VCaP (cell line): ENCODE results near the gene LCAT.

Experiments
- H3K27ac ChIP-seq: fragments of 450-650 bp; 2 replicates; pipeline ENCODE4 v1.5.1; 2017
- TF ChIP-seq, protein P1 (sequence below): fragments of 450-650 bp; conservative IDR thresholded peaks from 2 replicates; pipeline ENCODE4 v1.5.1; 2017; ENCODE audit warnings: mild to moderate bottlenecking, moderate library complexity

The LCAT gene

DNA sequence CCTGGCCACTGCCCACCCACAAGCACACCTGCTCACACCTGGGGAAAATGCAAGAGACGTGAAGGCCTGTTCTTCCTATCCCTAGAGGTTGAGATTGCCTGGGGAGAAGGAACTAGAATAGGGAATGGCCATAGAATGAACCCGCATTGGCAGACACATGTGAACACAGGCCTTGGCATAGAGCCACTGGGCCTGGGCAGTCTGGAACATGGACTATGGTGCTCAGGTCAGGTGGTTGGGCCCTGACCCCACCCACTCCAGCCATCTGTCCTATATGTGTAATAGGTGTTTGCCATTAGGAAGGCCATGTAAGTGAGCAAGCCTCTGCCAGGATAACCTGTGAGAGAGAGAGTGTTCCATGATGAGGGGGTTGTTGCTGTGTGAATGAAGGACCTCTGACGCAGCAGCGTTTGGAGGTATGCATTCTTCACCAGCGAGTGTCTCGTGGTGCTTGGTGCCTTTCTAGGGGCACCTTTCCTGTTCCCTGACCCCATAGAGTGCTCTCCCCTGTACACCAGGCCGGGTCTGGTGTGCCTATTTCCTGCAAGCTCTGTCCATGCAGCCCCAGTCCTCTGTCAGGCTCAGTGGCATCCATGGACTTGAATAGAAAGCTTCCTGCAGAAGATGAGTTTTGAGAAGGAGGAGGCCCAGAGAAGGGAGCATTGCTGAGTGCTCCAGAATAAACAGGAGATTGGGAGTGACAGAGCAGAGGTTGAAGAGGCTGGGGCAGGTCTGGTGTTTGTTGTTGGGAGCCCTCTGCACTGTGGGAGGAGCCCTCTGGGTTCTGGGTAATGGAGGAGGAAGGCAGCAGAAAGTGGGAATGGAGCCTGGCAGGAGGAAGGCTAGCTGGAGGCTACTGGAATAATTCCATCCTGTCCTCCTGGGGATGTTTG, 27.8 kb downstream of the LCAT start:
- peak overlapping the region; percentile 32 for H3K27ac ChIP-seq

DNA sequence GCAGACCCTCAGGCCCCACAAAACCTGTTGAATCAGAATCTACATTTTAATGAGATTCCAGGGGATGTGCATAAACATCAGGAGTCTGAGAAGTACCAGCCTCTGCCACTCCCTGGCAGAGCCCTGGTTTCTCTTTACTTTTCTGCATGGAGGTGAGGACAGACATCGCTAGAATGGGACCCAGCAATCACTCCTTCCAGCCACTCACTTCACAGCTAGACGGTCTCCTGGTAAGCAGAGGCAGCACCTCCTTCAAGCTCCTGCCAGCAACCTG, 28.5 kb downstream of the LCAT start:
- H3K27ac ChIP-seq: peak overlapping the region; percentile 32

More for the DNA sequence above, 27.8 kb downstream of the LCAT start:
- TF ChIP-seq, protein P1, sequence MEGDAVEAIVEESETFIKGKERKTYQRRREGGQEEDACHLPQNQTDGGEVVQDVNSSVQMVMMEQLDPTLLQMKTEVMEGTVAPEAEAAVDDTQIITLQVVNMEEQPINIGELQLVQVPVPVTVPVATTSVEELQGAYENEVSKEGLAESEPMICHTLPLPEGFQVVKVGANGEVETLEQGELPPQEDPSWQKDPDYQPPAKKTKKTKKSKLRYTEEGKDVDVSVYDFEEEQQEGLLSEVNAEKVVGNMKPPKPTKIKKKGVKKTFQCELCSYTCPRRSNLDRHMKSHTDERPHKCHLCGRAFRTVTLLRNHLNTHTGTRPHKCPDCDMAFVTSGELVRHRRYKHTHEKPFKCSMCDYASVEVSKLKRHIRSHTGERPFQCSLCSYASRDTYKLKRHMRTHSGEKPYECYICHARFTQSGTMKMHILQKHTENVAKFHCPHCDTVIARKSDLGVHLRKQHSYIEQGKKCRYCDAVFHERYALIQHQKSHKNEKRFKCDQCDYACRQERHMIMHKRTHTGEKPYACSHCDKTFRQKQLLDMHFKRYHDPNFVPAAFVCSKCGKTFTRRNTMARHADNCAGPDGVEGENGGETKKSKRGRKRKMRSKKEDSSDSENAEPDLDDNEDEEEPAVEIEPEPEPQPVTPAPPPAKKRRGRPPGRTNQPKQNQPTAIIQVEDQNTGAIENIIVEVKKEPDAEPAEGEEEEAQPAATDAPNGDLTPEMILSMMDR: no peak

DNA sequence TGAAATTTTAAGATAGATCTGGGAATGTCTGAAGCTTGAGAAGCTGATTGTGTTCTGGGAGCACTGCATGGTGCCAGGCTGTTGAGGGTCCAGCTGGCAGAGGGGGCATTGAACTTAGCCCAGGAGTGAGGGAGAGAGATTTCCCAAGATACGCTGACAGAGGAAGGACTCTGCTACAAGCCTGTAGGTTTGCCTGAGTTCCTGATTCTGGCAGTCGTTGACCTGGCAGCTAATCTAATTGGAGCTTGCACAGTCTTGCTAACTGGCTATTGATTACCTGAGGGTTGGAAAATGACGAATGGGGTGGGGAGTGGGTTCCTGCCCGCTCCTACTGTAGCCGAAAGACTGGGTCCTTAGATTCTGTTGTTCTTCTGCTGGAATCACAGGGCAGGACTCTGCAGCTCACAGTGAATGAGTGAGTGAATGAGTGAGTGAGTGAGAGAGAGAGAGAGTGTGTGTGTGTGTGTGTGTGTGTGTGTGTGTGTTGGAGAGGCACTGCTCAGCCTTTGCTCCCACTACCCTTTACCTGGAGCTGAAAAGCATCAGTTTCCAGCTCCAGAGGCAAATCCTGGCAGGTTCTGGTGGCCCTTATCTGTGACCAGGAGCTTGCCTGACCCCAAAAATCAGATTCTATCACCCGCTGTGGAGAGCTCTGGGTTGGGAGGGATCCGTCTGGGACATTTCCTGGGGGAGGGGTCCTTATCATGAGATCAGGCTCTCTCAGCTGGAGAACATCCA, 29.0 kb downstream of the LCAT start:
- H3K27ac ChIP-seq: peak overlapping the region; percentile 32
- TF ChIP-seq, protein P1: no peak

DNA sequence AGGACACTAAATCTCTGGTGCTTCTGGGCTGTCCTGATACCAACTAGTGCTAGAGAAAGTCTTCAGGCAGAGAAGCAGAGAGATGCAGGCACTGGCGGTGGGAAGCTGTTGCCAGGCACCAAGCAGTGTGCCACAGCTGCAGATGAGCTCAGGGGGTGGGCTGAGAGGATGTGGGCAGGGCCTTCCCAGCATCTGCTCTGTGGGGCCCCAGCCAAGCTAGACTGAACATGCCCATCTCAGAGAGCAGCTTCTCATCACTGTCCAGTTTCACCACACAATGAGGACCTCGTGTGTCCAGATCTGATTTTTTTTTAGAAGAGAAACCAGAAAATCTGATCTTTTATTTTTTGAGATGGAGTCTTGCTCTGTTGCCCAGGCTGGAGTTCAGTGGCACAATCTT, 33.8 kb downstream of the LCAT start:
- TF ChIP-seq, protein P1: no peak
- no peak overlapping the region for H3K27ac ChIP-seq

DNA sequence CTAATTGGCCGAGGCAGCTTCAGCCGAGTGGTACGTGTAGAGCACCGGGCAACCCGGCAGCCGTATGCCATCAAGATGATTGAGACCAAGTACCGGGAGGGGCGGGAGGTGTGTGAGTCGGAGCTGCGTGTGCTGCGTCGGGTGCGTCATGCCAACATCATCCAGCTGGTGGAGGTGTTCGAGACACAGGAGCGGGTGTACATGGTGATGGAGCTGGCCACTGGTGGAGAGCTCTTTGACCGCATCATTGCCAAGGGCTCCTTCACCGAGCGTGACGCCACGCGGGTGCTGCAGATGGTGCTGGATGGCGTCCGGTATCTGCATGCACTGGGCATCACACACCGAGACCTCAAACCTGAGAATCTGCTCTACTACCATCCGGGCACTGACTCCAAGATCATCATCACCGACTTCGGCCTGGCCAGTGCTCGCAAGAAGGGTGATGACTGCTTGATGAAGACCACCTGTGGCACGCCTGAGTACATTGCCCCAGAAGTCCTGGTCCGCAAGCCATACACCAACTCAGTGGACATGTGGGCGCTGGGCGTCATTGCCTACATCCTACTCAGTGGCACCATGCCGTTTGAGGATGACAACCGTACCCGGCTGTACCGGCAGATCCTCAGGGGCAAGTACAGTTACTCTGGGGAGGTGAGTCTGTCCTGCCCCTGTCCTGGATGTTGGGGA, 34.7 kb downstream of the LCAT start:
- TF ChIP-seq, protein P1: no peak
- H3K27ac ChIP-seq: no peak overlapping the region

DNA sequence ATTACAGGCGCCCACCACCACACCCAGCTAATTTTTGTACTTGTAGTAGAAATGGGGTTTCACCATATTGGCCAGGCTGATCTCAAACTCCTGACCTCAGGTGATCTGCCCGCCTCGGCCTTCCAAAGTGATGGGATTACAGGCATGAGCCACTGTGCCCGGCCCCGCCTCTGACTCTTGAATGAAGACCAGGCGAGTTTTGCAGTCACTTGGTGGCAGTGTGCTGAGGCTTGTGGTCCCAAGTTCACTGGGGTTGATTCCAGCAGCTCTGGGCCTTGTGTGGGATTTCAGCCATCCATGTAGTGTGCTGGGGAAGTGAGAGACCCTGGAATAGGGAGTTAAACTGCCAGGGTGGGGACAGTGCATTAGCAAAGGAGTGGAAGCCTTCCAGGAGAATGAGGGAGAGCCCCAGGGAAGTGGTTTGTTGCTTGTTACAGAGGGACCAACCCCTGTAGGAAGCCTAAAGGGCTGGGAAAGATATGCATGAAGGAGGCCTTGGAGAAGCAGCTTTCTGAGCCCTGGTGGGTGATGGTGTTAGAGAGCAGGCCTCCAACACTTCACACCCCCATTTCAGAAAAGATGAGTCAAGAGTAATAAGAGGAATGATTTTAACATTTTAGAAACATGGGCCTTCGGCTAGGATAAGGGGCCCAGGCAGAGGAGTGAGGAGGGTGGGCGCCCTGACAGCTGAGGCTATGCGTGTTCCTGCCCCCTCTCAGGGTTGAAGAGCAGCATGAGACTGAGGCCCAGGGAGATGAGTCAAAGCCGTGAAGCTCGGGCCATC, 36.3 kb downstream of the LCAT start:
- TF ChIP-seq, protein P1: no peak
- H3K27ac ChIP-seq: no peak overlapping the region

DNA sequence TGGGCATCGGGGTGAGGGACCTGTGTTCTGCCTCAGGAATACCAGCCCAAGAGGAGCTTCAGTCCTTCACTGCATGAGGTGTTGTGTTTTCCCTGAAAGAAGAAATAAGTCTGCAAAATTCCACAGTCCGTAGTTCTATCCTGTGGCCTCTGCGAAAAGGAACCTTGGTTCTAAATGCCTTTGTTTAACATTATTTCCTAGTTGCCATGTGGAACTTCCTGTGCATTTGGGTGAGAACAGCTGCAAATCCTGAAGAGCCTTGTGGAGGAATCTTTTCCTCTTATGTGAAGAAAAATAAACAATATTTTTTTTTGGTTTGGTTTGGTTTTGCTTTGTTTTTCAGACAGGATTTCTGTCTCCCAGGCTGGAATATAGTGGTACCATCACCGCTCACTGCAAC, 41.1 kb downstream of the LCAT start:
- TF ChIP-seq, protein P1: no peak

More for the DNA sequence above, 41.1 kb downstream of the LCAT start:
- H3K27ac ChIP-seq: no peak overlapping the region
